GM19043 (cell line): ENCODE results near the gene STRN3.
A peak's percentile ranks its signal among the peaks of the same experiment; 100 is the strongest.

Source experiments
- ATAC-seq: cut with Tn5 transposase; IDR thresholded peaks from one replicate; pipeline ENCODE4 v1.9.1; 2021; ENCODE audit warnings: low read depth; ENCODE audit not compliant: unreplicated experiment

The STRN3 gene

GRCh38 chr14:30876692-30877091 is 149.5 kb downstream of the STRN3 start:
- no peak for ATAC-seq

GRCh38 chr14:30875788-30876053 is 150.5 kb downstream of the STRN3 start:
- no peak for ATAC-seq

GRCh38 chr14:30874999-30875787 is 151.0 kb downstream of the STRN3 start:
- peak; percentile 31 for ATAC-seq

DNA sequence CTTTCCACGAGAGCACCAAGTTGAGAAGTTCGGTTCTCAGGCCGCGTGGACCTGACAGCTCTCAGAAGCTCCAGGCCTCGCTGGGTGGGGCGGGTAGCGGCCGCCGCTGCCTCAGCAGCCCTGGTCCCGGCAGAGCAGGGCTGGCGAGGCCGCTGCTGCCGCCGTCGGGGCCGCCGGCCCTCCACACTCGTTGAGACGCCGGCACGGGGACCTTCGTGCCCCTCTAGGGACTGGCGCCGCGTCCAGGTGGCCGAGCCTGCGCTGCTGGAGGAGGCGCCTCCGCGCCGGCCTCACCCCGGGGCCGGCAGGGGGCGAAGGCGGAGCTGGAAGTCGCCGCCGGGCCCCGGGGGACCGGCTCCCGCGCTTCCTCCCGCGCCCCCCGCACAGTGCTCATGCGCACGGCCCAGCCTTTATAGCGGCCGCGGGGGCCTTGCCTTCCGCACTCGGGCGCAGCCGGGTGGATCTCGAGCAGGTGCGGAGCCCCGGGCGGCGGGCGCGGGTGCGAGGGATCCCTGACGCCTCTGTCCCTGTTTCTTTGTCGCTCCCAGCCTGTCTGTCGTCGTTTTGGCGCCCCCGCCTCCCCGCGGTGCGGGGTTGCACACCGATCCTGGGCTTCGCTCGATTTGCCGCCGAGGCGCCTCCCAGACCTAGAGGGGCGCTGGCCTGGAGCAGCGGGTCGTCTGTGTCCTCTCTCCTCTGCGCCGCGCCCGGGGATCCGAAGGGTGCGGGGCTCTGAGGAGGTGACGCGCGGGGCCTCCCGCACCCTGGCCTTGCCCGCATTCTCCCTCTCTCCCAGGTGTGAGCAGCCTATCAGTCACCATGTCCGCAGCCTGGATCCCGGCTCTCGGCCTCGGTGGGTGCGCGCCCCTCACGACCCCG is 151.8 kb downstream of the STRN3 start, which contains the start of gene COCH:
Gene COCH (plus strand): TSS at position 440 of the 879 bp plus-strand sequence. CDS start 380 bp downstream, at position 820.
- ATAC-seq, result peak; percentile 67

DNA sequence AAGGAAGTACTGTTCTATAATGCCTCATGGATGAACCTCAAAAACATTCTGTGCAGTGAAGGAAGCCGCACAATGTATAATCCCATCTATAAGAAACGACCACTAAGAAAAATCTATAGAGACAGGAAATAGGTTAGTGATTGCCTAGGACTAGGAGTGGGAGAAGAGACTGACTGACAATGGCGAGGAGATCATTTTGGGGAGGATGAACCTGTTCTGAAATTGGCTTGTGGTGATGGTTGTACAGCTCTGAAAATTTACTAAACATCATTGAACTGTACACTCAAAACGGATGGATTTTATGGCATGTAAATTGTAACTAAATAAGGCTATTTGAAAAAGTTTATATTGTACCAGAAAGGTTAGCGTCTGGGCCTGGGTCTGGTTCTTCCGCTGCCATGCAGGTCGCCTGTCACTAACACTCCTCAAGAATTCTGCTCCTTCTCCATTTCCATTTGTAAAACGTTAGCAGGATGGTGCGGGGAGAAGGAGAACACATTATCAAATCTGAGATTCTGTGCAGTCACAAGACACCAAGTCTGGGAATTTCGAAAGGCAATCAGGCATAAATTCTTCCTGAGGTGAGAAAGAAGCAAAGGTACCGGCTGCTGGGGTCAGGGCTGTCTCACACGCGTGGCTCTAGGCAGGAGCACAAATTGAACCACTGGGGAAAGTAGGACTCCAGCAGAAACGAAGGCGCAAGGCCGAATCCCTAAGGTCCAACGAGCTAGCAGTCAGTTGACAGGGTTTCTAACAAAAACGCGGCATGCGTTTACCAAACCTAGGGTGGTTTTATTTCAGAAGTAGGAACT is 152.7 kb downstream of the STRN3 start:
- no peak for ATAC-seq

GRCh38 chr14:30872602-30873001 is 153.6 kb downstream of the STRN3 start:
- ATAC-seq, result no peak

DNA sequence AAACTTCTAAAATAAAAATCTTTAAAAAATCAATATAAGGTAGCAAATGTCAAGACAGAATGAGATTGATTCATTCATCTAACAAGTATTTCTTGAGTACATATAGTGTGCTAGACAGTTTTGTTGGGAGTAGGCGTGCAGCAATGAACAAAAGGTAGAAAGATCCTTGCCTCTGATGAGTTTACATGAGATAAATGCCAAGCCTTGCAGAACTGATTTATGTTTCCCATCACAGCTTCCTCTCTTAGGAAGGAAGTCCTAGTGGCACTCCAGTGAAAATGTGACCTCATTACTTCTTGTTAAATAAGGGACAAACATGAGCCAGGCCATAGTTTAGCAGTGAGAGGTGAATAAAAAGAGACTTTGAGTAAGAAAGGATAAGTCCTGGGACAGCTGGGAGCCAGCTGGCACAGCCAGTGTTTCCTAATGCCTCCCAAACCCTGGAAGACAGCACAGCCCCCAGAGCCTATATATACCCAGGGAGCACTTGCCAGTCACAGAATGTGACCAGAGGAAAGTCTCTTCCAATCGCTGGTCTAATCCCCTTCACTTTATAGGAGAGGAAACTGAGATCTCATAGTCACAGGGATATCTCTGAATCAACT is 156.5 kb downstream of the STRN3 start:
- no peak for ATAC-seq

DNA sequence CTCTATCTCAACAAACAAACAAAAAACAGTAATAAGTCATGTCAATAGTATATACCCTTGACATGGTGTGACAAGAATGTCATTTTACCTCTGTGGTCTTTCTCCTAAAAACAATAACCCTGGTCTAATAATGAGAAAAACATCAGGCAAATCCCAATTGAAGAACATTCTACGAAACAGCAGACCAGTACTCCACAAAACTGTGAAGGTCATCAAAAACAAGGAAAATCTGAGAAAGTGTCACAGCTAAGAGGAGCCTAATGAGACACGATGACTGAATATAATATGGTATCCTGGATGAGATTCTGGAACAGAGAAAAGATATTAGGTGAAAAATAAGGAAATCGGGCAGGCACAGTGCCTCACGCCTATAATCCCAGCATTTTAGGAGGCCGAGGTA is 157.4 kb downstream of the STRN3 start:
- ATAC-seq, result no peak

- ATAC-seq, result no peak
Observed at GRCh38 chr14:30864934-30865333, 161.2 kb downstream of the STRN3 start.

DNA sequence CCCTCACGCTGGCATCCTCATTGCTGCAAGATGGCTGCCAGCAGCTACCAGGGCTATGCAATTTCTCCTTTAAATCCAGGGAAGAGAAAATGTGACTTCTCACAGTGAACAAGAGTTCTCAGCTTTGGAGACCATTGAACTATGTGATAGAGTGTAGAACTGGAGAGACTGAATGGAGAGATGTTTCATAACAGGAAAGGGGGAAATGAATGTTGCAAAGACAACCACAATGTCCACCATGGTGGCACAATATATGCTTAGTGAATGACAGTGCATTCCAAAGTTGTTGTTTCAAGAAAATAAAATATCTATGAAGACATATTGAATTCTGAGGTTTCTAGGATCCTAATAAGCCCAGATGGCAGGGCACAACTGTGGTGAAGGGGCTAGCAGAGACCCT is 165.0 kb downstream of the STRN3 start:
- ATAC-seq, result no peak

DNA sequence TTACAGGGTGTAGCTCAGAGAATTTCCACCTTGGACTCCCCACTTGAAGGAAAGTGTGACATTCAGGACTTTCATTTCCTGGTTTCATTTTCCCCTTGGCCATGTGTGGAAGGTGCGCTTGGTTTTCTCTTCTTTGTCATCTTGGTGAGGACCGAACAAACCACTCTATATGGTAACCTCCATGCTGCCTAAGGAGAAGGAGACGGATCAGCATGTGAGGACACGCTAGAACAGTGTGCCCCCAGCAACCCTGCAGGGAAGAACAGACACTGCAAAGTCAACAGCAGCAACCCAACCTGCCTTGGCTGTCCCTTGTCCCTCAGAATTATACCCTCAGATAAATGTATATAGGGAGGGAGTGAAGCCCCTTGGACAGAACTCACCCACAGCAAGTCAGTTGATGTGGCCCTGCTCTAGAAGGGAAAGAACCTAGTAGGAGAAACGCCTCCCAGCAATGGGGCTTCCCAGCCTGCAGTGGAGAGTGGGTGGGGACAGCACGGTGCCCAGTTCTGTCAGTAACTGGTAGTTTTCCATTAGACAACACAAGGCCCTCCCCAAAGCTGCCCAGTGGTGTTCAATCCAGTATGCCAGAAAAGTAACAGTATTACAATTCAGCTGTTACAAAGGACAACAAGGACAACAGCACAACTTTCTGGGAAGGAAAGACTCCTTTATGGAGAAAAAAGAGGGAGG is 170.7 kb downstream of the STRN3 start:
- no peak for ATAC-seq

GRCh38 chr14:30854492-30854891 is 171.7 kb downstream of the STRN3 start:
- ATAC-seq, result peak; percentile 42

GRCh38 chr14:30853946-30854345 is 172.2 kb downstream of the STRN3 start:
- ATAC-seq, result no peak

GRCh38 chr14:30849983-30850382 is 176.2 kb downstream of the STRN3 start:
- ATAC-seq, result no peak

DNA sequence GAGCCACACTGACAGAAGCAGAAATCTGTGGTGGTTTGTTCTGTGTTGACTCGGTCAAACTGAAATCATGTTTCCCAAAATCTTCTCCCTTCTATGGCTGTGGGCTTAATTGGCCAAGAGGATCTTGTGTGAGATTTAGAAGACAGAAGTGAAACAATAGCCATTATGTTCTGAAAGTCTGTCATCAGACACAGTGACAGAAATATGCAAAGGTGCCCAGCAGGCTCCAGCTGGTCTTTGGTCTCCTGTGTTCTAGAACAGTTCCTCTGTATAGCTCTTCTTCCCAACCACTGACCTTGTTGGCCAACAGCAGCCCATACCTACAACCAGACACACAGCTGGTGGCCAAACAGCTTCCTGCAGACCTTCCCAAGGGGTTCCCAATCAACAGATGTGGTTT is 176.8 kb downstream of the STRN3 start:
- peak; percentile 89 for ATAC-seq

DNA sequence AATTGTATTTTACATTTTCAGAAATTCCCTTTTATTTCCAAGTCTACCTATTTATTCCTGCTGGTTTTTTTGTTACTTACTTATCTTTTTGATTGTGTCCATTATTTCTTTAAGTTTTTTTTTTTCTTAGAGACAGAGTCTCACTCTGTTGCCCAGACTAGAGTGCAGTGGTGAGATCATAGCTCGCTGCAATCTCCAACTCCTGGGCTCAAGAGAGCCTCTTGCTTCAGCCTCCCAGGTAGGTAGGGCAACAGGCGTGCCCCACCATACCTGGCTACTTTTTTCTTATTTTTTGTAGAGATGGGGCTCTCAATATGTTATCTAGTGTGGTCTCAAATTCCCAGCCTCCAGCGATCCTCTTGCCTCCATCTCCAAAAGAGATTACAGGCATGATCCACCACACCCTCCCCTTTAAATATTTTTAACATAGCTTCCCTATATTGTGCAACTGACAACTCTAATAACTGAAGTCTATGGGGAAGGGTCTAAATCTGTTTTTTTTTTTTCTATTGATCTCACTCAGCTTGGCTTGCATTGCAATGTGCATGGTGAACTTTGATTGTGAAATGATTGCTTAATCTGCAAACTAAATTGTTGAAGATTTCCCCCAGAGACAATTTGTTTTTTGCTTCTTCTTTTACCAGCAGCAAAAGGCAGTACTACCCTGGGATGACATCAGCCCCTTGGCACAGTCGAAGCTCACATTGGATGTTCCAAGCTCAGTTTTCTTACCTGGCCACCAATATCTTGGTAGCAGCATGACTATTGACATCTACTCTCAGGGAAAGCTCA is 177.5 kb downstream of the STRN3 start:
- ATAC-seq, result no peak
